Stimulated activated CD8-positive, alpha-beta memory T cell treated with anti-CD3 and anti-CD28 coated beads, Interleukin-4, amount 100 ng/mL, for 4 hours (primary cell): Measurements from ENCODE around the gene OLFM2.
"Not testable (repeated sequence)": the region's sequence is repeated elsewhere in the genome, so short reads cannot be mapped to it uniquely, and the experiment has no call there.

Experiments used
- DNase-seq, 2 donors: peaks; one replicate each; pipeline ENCODE4 v3.0.0-alpha.2; 2020; ENCODE audit warnings: low read depth in 2 of 2, low spot score in 1 of 2

The OLFM2 gene

GRCh38 chr19:9835507-9835949, 100.8 kb downstream of the OLFM2 start:
- DNase-seq = no peak

GRCh38 chr19:9834726-9835506, 101.4 kb downstream of the OLFM2 start, which contains the start of gene PIN1:
Gene PIN1 (plus strand): TSS chr19:9835318. CDS start chr19:9835345, 27 bp downstream.
- peak; percentile 97 to 98 for DNase-seq

- no peak for DNase-seq
Observed at GRCh38 chr19:9834307-9834725, 102.0 kb downstream of the OLFM2 start.

GRCh38 chr19:9828551-9829063, 107.7 kb downstream of the OLFM2 start:
- no peak for DNase-seq

- DNase-seq = peak; percentile 79 to 80
Observed at GRCh38 chr19:9827289-9828238, 108.8 kb downstream of the OLFM2 start, which contains the start of gene UBL5. Gene UBL5 (plus strand): TSS chr19:9827918. CDS start chr19:9828338, 420 bp downstream.

- DNase-seq = no peak
Observed at GRCh38 chr19:9823816-9824215, 112.5 kb downstream of the OLFM2 start.

GRCh38 chr19:9820034-9820433, 116.3 kb downstream of the OLFM2 start:
- not testable (repeated sequence) for DNase-seq

- no peak for DNase-seq
Observed at GRCh38 chr19:9819596-9819909, 116.8 kb downstream of the OLFM2 start.

- peak; percentile 100 for DNase-seq
Observed at GRCh38 chr19:9818734-9819595, 117.3 kb downstream of the OLFM2 start, which contains the start of gene FBXL12. Gene FBXL12 (minus strand): TSS chr19:9819079. CDS start chr19:9818813, 266 bp downstream.

- DNase-seq = no peak
Observed at GRCh38 chr19:9818175-9818733, 118.1 kb downstream of the OLFM2 start.

- no peak for DNase-seq
Observed at GRCh38 chr19:9811139-9811538, 125.2 kb downstream of the OLFM2 start.

- no peak for DNase-seq
Observed at GRCh38 chr19:9808855-9809824, 127.2 kb downstream of the OLFM2 start.

GRCh38 chr19:9806803-9807202, 129.5 kb downstream of the OLFM2 start:
- DNase-seq = no peak
